SU-DHL-6 (cell line): ENCODE measurements around the gene FAM13C.

Experiments
- H2AFZ ChIP-seq: fragments of 200-600 bp; sonication (generic); 2 replicates; pipeline ENCODE4 v1.6.1; 2014; ENCODE audit warnings: low read depth, mild to moderate bottlenecking, moderate library complexity, mixed read lengths, antibody characterized with exemption, low read length; ENCODE audit not compliant: severe bottlenecking
- H3F3A ChIP-seq: fragments of 200-600 bp; shearing (Covaris generic); 2 replicates; pipeline ENCODE4 v1.6.0; 2016; ENCODE audit warnings: antibody characterized with exemption, mild to moderate bottlenecking; ENCODE audit not compliant: insufficient read depth
- H3K27ac ChIP-seq: fragments of 200-600 bp; sonication (generic); 2 replicates; pipeline ENCODE4 v1.5.1; 2016; ENCODE audit warnings: low read depth, mild to moderate bottlenecking, low read length, moderate library complexity, mixed read lengths
- H3K27me3 ChIP-seq: fragments of 200-600 bp; sonication (generic), shearing (Covaris generic); 2 replicates; pipeline ENCODE4 v1.6.0; 2014; ENCODE audit warnings: mild to moderate bottlenecking, low read length
- H3K36me3 ChIP-seq: fragments of 200-600 bp; sonication (generic); 2 replicates; pipeline ENCODE4 v1.6.1; 2014; ENCODE audit warnings: mild to moderate bottlenecking, low read length, mixed read lengths
- H3K4me2 ChIP-seq: fragments of 300-600, 200-600 bp; shearing (Covaris generic), sonication (generic); 2 replicates; pipeline ENCODE4 v1.6.0; 2014; ENCODE audit warnings: low read length, low read depth, mild to moderate bottlenecking; ENCODE audit not compliant: poor library complexity, severe bottlenecking
- H3K4me3 ChIP-seq: fragments of 200-600 bp; sonication (generic); 2 replicates; pipeline ENCODE4 v1.5.1; 2014; ENCODE audit warnings: antibody characterized with exemption, low read length, mild to moderate bottlenecking, mixed read lengths; ENCODE audit not compliant: insufficient read depth, poor library complexity, severe bottlenecking
- H3K79me2 ChIP-seq: fragments of 200-600 bp; sonication (generic); 2 replicates; pipeline ENCODE4 v1.6.1; 2014; ENCODE audit warnings: mild to moderate bottlenecking, low read length, moderate library complexity; ENCODE audit not compliant: insufficient read depth
- H3K9ac ChIP-seq: fragments of 200-600 bp; sonication (generic); 2 replicates; pipeline ENCODE4 v1.7.0; 2014; ENCODE audit warnings: mild to moderate bottlenecking, low read length
- H3K9me2 ChIP-seq: fragments of 200-600 bp; sonication (generic); replicated peaks from 2 replicates; pipeline ENCODE4 v1.6.1; 2014; ENCODE audit warnings: low read length; ENCODE audit not compliant: insufficient read depth
- H3K9me3 ChIP-seq: fragments of 200-600 bp; sonication (generic); 2 replicates; pipeline ENCODE4 v1.6.1; 2014; ENCODE audit warnings: low read length, mixed read lengths; ENCODE audit not compliant: insufficient read depth
- H4K20me1 ChIP-seq: fragments of 200-600 bp; sonication (generic); 2 replicates; pipeline ENCODE4 v1.6.1; 2014; ENCODE audit warnings: low read depth, mild to moderate bottlenecking, antibody characterized with exemption, low read length, moderate library complexity, mixed read lengths
- EZH2phosphoT487 ChIP-seq: fragments of 200-600 bp; sonication (generic), shearing (Covaris generic); conservative IDR thresholded peaks from 2 replicates; pipeline ENCODE4 v1.6.1; 2018; ENCODE audit warnings: mild to moderate bottlenecking, antibody characterized with exemption, low read length, moderate library complexity, mixed read lengths
- TF ChIP-seq, protein P1 (sequence below): fragments of 200-600 bp; sonication (generic); IDR thresholded peaks from one replicate; pipeline ENCODE4 v1.5.1; 2017; ENCODE audit warnings: antibody characterized with exemption, mild to moderate bottlenecking, low read length, moderate library complexity; ENCODE audit not compliant: insufficient read depth, poor library complexity, severe bottlenecking

The FAM13C gene

DNA sequence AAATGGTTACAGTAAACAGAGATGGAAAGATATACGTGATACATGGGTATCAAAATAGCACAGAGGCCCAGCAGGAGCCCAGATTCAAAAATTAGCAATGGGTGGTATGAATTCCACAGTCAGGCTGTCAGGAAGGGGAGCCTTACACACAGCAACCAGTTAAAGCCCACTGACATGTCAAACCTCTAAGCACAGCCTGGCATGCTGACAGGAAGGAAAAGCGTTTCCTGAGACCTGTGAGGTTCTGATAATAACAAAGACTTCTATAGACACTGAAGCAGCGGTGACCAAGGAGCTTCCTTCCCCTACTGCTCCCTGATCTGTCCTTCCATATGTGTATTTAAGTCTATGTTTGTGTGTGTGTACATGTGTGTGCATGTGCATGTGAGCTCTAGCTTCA, 96.0 kb downstream of the FAM13C start:
- H3K9me2 ChIP-seq = no peaks in the 10 kb centered on the region

DNA sequence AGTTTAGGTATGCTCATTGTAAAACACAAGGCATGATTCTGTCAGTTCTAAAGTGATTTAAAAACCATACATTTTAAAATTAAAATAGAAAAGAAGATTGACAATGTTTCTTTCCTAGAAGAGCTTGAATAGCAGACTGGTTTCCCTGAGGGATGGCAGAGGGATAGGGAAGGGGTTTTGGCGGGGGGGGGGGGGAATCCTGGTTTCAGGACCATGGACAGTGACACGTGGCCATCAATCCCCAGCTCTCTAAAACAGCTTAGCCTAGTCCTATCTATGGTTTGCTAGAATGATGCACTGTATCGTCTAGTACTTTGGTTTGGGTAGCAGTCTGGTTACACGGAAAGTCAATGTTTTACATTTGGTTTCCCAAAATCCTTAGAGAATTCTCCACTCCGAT, 97.2 kb downstream of the FAM13C start:
- Histone ChIP-seq H3K9ac (no peak overlapping the region), H3K27ac (no peak overlapping the region), H3K27me3 (no peaks in the 10 kb centered on the region), H3K4me2 (no peak overlapping the region), H3K36me3 (no peaks in the 10 kb centered on the region), H3K4me3 (no peak overlapping the region), H2AFZ (no peak overlapping the region), H3K9me2 (no peaks in the 10 kb centered on the region), H3K9me3 (no peaks in the 10 kb centered on the region), H4K20me1 (no peaks in the 10 kb centered on the region), H3F3A (no peaks in the 10 kb centered on the region), H3K79me2 (no peaks in the 10 kb centered on the region)
- TF ChIP-seq EZH2phosphoT487 = no peak
- TF ChIP-seq, protein P1, sequence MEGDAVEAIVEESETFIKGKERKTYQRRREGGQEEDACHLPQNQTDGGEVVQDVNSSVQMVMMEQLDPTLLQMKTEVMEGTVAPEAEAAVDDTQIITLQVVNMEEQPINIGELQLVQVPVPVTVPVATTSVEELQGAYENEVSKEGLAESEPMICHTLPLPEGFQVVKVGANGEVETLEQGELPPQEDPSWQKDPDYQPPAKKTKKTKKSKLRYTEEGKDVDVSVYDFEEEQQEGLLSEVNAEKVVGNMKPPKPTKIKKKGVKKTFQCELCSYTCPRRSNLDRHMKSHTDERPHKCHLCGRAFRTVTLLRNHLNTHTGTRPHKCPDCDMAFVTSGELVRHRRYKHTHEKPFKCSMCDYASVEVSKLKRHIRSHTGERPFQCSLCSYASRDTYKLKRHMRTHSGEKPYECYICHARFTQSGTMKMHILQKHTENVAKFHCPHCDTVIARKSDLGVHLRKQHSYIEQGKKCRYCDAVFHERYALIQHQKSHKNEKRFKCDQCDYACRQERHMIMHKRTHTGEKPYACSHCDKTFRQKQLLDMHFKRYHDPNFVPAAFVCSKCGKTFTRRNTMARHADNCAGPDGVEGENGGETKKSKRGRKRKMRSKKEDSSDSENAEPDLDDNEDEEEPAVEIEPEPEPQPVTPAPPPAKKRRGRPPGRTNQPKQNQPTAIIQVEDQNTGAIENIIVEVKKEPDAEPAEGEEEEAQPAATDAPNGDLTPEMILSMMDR = no peak

More for the DNA sequence above, 96.0 kb downstream of the FAM13C start:
- H3K27me3 ChIP-seq = no peaks in the 10 kb centered on the region
- no peaks in the 10 kb centered on the region for H3K9me3 ChIP-seq
- H3K9ac ChIP-seq = no peak overlapping the region
- no peaks in the 10 kb centered on the region for H4K20me1 ChIP-seq
- H3K4me3 ChIP-seq = no peak overlapping the region
- no peak overlapping the region for H3K4me2 ChIP-seq
- no peaks in the 10 kb centered on the region for H3F3A ChIP-seq
- no peaks in the 10 kb centered on the region for H3K79me2 ChIP-seq
- H3K36me3 ChIP-seq = no peaks in the 10 kb centered on the region
- no peak overlapping the region for H3K27ac ChIP-seq
- no peak overlapping the region for H2AFZ ChIP-seq
- no peak for TF ChIP-seq EZH2phosphoT487
- TF ChIP-seq, protein P1 = no peak

- H3K27ac ChIP-seq = no peak overlapping the region
- H3K9ac ChIP-seq = no peak overlapping the region
- no peaks in the 10 kb centered on the region for H3K9me3 ChIP-seq
- no peaks in the 10 kb centered on the region for H3K79me2 ChIP-seq
- no peaks in the 10 kb centered on the region for H3F3A ChIP-seq
- no peak for TF ChIP-seq EZH2phosphoT487
- TF ChIP-seq, protein P1 = no peak
- no peak overlapping the region for H3K4me3 ChIP-seq
- no peaks in the 10 kb centered on the region for H3K36me3 ChIP-seq
- H3K4me2 ChIP-seq = no peak overlapping the region
- H3K27me3 ChIP-seq = no peaks in the 10 kb centered on the region
- H3K9me2 ChIP-seq = no peaks in the 10 kb centered on the region
- no peaks in the 10 kb centered on the region for H4K20me1 ChIP-seq
- no peak overlapping the region for H2AFZ ChIP-seq
These were observed 103.5 kb downstream of the FAM13C start for GRCh38 chr10:59258890-59259289.
